Keratinocyte (primary cell): ENCODE results near the gene MKRN2.

Experiments
- CTCF ChIP-seq, 3 experiments: IDR thresholded peaks in 1 of 3; conservative IDR thresholded peaks in 1 of 3; optimal IDR thresholded peaks in 1 of 3; 2 replicates in 2 of 3; 3 replicates in 1 of 3; pipeline versions ENCODE3 to v1.5.1; 2011; ENCODE audit warnings: low read length in 3 of 3, mild to moderate bottlenecking in 3 of 3, moderate library complexity in 2 of 3, control low read depth in 1 of 3, inconsistent platforms in 1 of 3; ENCODE audit not compliant: insufficient read depth in 2 of 3; ENCODE audit errors: extremely low read depth in 1 of 3
- EZH2 ChIP-seq: IDR thresholded peaks from one replicate; pipeline ENCODE4 v1.6.1; 2012; ENCODE audit warnings: inconsistent platforms, mild to moderate bottlenecking, low read length, moderate library complexity

GRCh38 chr3:12569836-12570235 lies 12.9 kb downstream of the MKRN2 start:
- no peak for TF ChIP-seq CTCF (optimal IDR thresholded peaks at IDR 0.05 in 1 of 3, IDR thresholded peaks at IDR 0.05 in 1 of 3, conservative IDR thresholded peaks at IDR 0.05 in 1 of 3; ENCODE audit: extremely low read depth in 1 of 3, insufficient read depth in 2 of 3, low read length in 3 of 3)
- TF ChIP-seq EZH2, result no peak
